RPMI7951 (cell line): ENCODE measurements around the gene SPPL2C. TPM values are rescaled to one million over a fixed set of nuclear protein-coding genes. Genes with fewer than 3 reads are reported as not detected.
A peak's percentile ranks its signal among the peaks of the same experiment; 100 is the strongest.

Experiments used
- DNase-seq: peaks from one replicate; pipeline ENCODE4 v3.0.0-alpha.2; 2012; ENCODE audit warnings: low read depth
- total RNA-seq: library from RNA; depleted of rRNA; stranded (reverse); fragments of >200 nt; shearing (Covaris generic); gene quantifications from 2 replicates; pipeline ENCODE4 v1.2.3, GENCODE V29; 2014; rRNA removed

Gene SPPL2C, protein sequence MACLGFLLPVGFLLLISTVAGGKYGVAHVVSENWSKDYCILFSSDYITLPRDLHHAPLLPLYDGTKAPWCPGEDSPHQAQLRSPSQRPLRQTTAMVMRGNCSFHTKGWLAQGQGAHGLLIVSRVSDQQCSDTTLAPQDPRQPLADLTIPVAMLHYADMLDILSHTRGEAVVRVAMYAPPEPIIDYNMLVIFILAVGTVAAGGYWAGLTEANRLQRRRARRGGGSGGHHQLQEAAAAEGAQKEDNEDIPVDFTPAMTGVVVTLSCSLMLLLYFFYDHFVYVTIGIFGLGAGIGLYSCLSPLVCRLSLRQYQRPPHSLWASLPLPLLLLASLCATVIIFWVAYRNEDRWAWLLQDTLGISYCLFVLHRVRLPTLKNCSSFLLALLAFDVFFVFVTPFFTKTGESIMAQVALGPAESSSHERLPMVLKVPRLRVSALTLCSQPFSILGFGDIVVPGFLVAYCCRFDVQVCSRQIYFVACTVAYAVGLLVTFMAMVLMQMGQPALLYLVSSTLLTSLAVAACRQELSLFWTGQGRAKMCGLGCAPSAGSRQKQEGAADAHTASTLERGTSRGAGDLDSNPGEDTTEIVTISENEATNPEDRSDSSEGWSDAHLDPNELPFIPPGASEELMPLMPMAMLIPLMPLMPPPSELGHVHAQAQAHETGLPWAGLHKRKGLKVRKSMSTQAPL
- not detected in 2 replicates for total RNA-seq

- DNase-seq: no peak
Observed at GRCh38 chr17:45844695-45845375, at the start of gene SPPL2C. Gene SPPL2C (plus strand): TSS chr17:45844881. CDS start chr17:45844907, 26 bp downstream.

GRCh38 chr17:45800816-45801215 is 43.9 kb upstream of the SPPL2C start:
- no peak for DNase-seq

- DNase-seq: no peak
Observed at GRCh38 chr17:45801421-45801820, 43.3 kb upstream of the SPPL2C start.

- no peak for DNase-seq
Observed at GRCh38 chr17:45808845-45809244, 35.8 kb upstream of the SPPL2C start.

DNA sequence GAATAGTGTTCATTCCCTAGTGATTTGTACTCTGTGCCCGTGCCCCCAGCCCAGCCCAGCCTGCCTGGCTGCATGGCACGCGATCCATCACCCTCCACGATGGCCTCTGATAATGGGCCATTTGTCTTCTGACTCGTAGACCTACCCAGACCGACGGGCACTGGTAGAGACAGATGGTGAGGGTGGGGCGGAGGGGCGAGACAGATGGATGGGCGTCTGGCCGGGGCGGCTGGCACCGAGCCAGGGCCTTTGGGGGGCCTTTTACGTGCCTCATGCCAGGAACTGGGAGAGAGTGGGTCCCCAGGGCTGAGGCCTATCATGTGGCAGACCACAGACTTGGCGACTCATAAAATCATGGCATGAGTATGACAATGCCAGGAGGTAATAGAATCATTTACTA is 35.2 kb upstream of the SPPL2C start:
- no peak for DNase-seq

- DNase-seq: peak; percentile 3
Observed at GRCh38 chr17:45812102-45812501, 32.6 kb upstream of the SPPL2C start.

DNA sequence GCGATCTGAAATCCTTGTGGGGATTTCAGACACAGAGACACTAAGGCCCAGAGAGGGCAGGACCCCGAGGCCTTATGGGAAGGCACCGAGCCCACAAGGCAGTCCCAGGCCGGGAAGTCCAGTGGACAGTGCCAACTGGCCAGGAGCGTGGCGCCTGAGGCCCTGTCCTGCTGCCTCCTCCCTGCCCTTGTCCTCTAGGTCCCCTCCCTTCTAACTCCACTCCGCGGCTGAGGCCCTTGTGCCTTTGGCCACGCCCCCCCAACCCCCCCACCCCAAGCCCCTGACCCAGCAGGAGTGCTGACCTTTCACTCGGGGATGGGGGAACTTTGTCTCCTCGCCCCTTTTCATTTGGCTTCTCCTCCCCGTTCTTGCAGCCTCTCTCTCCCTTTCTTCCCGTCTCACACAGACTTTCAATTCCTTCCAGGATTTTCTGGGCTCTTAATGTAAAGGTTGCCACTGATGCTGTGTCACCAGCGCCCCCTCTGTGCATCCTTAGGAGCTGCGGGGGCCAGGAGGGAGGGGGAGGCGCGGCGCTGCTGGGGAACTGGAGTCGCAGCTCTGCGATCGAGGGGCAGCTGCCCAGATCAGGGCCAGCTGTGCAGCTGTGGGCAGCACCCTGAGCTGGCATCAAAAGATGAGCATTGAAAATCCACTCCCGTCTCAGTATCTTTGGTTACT is 31.5 kb upstream of the SPPL2C start:
- DNase-seq: no peak

- no peak for DNase-seq
Observed at GRCh38 chr17:45814622-45815606, 29.8 kb upstream of the SPPL2C start.

- DNase-seq: no peak
Observed at GRCh38 chr17:45815752-45816151, 28.9 kb upstream of the SPPL2C start.

DNA sequence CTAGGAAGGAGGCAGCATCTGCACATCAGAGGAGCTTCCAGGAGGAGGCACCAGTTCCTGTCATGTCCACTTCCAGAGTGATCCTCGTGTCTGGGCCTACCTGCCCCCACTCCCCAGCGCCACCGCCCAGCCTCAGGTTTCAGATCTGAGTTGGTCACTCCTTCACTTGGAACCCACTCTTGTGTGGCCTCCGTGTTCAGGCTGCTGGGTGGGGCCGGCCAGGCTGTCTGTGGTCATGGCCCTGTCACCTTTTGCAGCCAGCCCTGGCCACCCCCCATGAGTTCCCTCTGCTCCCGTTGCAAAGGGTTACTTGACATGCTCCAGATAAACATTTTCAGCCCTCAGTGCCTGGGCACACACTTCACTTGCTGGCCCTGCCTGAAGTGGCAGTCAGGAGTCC is 26.6 kb upstream of the SPPL2C start:
- DNase-seq: no peak

GRCh38 chr17:45818699-45819098 is 26.0 kb upstream of the SPPL2C start:
- no peak for DNase-seq

DNA sequence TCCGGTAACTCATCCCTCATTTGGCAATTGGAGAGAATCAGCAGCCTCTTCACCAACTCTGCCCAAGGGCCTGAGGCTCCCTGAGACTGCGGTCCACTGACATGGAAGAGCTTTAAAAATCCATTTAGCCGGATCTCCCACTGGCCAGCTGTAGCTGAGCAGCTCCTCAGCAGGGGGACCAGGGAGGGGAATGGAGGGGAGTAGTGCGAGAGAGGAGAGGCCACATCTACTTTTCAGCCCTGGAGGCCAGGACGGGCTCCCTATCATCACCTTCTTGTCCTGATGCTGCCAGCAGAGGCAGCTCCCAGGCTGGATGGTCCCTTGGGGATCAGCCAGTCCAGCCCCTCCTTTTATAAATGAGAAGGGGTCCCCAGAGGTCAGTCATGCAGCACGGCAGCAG is 25.0 kb upstream of the SPPL2C start:
- no peak for DNase-seq

DNA sequence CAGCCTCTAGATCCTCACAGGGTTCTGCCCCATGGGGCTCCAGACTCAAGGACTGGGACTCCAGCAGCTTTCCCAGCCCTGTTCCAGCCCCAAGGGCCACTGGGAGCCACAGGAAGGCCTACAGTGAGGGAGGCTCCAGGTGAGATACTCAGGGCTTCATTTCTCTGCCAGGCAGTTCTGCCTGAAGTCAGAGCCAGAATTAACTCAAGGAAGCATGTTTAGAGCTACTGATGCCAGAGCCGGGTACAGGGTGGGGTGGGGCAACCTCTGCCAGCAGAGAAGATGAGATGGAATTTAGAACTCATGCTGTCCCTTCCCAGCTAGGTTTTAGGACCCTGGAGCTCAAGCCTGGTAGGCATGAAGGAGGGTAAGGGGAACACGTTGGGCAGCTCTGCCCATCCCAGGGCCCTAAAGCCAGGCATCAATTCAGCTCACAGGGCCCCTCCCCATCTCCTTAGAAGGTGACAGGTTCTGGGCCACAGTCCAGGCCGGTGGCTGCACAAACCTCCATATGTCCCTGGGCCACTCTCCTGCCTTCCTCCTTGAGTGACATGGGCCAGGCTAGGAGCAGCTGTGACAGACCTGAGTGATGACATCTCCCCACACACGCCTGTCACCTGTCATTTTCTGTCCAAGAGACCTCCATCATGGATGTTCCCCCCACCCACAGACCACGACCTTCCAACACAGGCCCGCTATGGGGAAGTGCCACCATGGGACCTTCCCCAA is 24.5 kb upstream of the SPPL2C start:
- no peak for DNase-seq

DNA sequence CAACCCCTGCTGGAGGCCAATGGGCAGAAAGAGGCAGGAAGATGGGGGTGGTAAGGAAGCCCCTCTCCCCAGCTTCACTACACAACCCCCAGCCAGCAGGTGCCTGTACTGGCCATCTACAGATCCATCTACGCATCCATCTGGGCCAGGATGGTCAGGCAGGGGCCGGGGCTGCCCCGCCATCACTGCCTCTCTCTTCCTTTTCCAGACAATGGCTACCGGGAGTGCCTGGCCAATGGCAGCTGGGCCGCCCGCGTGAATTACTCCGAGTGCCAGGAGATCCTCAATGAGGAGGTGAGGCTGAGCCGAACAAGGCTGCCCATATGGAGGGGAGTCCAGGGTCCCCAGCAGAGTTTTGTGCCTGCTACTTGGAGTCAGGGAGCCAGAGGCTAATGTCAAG is 23.5 kb upstream of the SPPL2C start:
- DNase-seq: no peak

DNA sequence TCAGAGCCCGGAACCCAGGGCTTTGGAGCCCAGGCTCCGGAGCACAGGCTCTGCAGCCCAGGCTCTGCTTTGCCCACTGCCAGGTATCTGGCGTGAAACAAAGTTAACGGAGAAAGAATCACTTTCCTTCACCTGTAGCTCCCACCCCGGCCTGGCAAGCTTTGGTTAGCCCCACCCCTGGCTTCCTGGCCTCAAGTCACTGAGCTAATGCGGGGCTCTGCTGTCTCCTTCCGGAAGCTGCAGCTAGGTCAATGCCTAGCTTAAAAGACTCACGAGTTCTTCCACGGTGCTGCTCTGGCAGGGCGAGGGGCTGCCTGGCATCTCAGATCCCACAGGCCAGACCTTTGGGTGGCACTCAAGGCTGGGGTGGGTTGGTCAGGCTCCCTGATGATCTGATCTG is 21.1 kb upstream of the SPPL2C start:
- DNase-seq: no peak

DNA sequence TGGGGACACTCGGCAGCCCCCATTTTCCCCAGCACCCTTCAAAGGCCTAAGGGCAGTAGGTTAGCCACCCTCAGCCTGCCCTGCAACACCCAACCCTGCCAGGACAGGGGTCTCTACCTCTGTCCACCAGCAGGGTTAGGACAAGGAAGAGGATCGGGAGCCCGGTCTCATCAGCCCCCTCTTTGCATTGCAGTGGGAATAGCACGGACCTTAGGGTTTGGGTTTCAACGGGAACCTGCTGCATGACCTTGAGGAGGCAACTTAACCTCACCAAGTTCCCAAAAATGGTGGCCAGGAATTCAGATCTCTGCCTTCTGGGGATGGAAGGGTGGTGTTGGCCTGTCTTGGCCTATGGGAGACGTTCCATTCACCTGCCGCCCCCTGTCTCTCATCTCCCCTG is 20.2 kb upstream of the SPPL2C start:
- DNase-seq: no peak

DNA sequence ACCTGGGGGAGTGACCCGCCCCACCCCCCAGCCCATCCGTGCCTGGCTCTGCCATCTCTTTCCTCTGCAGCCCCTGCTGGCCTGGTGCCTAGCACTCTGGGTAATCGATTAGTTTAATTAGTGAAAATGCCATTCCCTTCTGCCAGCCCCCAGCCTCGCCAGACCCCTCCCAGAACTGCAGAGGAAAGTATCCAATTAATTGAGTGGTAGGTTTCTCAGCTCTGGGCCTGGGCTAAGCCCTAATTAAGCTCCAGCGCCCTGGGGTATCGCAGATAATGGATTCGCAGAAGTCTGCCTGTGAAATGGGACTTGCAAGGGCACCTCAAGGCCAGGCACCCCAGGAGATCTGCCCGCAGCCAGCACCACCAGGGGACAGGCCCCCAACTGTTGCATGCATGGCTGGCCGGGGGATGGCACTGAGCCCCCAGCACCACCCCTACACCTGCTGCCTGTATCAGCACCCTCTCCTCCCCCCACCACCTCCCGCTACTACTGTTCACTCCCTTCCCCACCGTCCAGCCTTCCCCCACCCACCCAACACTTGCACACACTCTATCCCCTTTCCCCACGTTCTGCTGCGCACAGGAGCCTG is 19.7 kb upstream of the SPPL2C start:
- DNase-seq: no peak

DNA sequence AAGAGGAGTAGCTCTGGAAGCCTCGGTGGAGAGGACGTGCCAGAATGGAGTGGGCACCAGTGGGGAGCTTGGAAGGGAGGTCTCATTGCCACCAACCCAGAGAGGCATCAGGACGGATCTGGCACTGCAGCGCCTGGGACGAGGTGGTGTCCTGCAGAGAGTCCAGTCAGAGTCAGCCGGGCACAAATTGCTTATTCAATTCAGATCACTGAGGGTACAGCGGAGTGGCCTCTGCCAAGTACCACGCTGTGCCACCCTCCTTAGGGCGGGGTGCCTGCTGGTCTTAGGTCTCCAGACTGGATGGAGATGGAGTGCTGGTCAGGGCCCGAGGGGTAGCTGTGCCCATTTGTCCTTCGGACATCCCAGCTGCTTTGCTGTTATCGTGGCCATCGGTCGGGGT is 18.9 kb upstream of the SPPL2C start:
- DNase-seq: no peak

GRCh38 chr17:45826919-45827588 is 17.6 kb upstream of the SPPL2C start:
- no peak for DNase-seq
